HepG2 (cell line): Measurements from ENCODE around the gene C16orf54. TPM values are rescaled to one million over a fixed set of nuclear protein-coding genes. Genes with fewer than 3 reads are reported as not detected.
"Not testable (repeated sequence)": the region's sequence is repeated elsewhere in the genome, so short reads cannot be mapped to it uniquely, and the experiment has no call there.

Experiments used
- ATAC-seq: fragments of 200-7000 bp; cut with Tn5 transposase; 3 replicates; pipeline ENCODE4 v1.9.1; 2020; ENCODE audit warnings: mild to moderate bottlenecking, moderate library complexity
- BruUV-seq: library from RNA; stranded (reverse); fragments of 400-500 nt; replicated peaks from 2 replicates; lab custom pipeline; 2021; lab: Mats Ljungman, UMichigan
- CTCF ChIA-PET: fragments of 300-600 bp; formaldehyde crosslinking; extraction: SDS; loops from one replicate; lab custom pipeline; 2021; ENCODE audit warnings: low total read pairs, inconsistent platforms, low intra/inter-chr PET ratio; lab: Yijun Ruan, JAX
- POLR2A ChIA-PET: fragments of 350-600 bp; sonication (Branson Sonifier 250); formaldehyde crosslinking; loops from one replicate; lab custom pipeline; 2020; ENCODE audit warnings: antibody characterized with exemption, inconsistent platforms; lab: Yijun Ruan, JAX
- DNase-seq: peaks from one replicate; pipeline ENCODE4 v3.0.0-alpha.2; 2015; ENCODE audit warnings: low spot score
- FAIRE-seq: peaks from 3 replicates; lab custom pipeline; 2011; peaks lifted over from hg19 to GRCh38; lab: Jason Lieb, UNC
- H2AFZ ChIP-seq: one replicate; pipeline ENCODE4 v1.6.1; 2011; ENCODE audit warnings: low read length, inconsistent platforms
- H3K27ac ChIP-seq: fragments of 300-600 bp; 3 replicates; pipeline ENCODE4 v1.8.0; 2011; ENCODE audit warnings: mixed run types, mild to moderate bottlenecking, mixed read lengths, low read length, inconsistent platforms; ENCODE audit not compliant: insufficient read depth; ENCODE audit errors: extremely low read length
- H3K27me3 ChIP-seq, 2 experiments: fragments of 200-600 bp in 1 of 2; 2 replicates in 1 of 2; 3 replicates in 1 of 2; pipeline versions ENCODE4 v1.6.0 to v1.8.0; 2011; ENCODE audit warnings: low read length in 2 of 2, mild to moderate bottlenecking in 2 of 2, moderate library complexity in 2 of 2, inconsistent platforms in 1 of 2; ENCODE audit not compliant: insufficient read depth in 2 of 2, control insufficient read depth in 1 of 2
- H3K36me3 ChIP-seq, 2 experiments: fragments of 200-600 bp in 1 of 2; replicated peaks in 1 of 2; 2 replicates in 1 of 2; 3 replicates in 1 of 2; pipeline versions ENCODE4 v1.5.1 to v1.8.0; 2011; ENCODE audit warnings: low read length in 2 of 2, inconsistent platforms in 1 of 2; ENCODE audit not compliant: insufficient read depth in 2 of 2, control insufficient read depth in 1 of 2
- H3K4me1 ChIP-seq: 2 replicates; pipeline ENCODE4 v1.5.1; 2012; ENCODE audit warnings: low read length, inconsistent platforms; ENCODE audit not compliant: insufficient read depth
- H3K4me2 ChIP-seq: 2 replicates; pipeline ENCODE4 v1.6.0; 2011; ENCODE audit warnings: low read depth, low read length, inconsistent platforms
- H3K4me3 ChIP-seq, 3 experiments: fragments of 200-600 bp in 1 of 3; sonication (generic), shearing (Covaris generic) in 1 of 3; replicated peaks in 1 of 3; 2 replicates each; pipeline ENCODE4 v1.5.1; 2011 to 2016; ENCODE audit warnings: low read length in 3 of 3, inconsistent platforms in 2 of 3, low read depth in 2 of 3, mild to moderate bottlenecking in 2 of 3, control low read depth in 1 of 3, mixed read lengths in 1 of 3; ENCODE audit not compliant: insufficient read depth in 1 of 3
- H3K79me2 ChIP-seq: one replicate; pipeline ENCODE4 v1.6.1; 2011; ENCODE audit warnings: low read length, inconsistent platforms; ENCODE audit not compliant: insufficient read depth
- H3K9ac ChIP-seq: 2 replicates; pipeline ENCODE4 v1.6.0; 2011; ENCODE audit warnings: mild to moderate bottlenecking, low read depth, low read length, inconsistent platforms; ENCODE audit not compliant: insufficient read depth
- H3K9me3 ChIP-seq: 2 replicates; pipeline ENCODE4 v1.5.1; 2012; ENCODE audit warnings: mild to moderate bottlenecking, low read length
- H4K20me1 ChIP-seq: 2 replicates; pipeline ENCODE4 v1.6.0; 2011; ENCODE audit warnings: inconsistent platforms, mild to moderate bottlenecking, low read length, moderate library complexity; ENCODE audit not compliant: insufficient read depth
- FOXA1 ChIP-seq, 2 experiments: fragments of 450-650 bp in 1 of 2; sonication (generic) in 1 of 2; formaldehyde crosslinking in 1 of 2; IDR thresholded peaks; 2 replicates each; pipeline versions ENCODE4 v1.4.0 to v1.6.1; 2016 to 2020; ENCODE audit warnings: missing genetic modification reagents in 1 of 2
- FOXA3 ChIP-seq: IDR thresholded peaks from 2 replicates; pipeline ENCODE4 v1.6.1; 2016; ENCODE audit warnings: missing genetic modification reagents, missing compliant biosample characterization
- PHF21A ChIP-seq: sonication (generic); formaldehyde crosslinking; IDR thresholded peaks from 2 replicates; pipeline ENCODE4 v1.5.0; 2020; ENCODE audit warnings: mild to moderate bottlenecking, missing genetic modification reagents
- PITX1 ChIP-seq: sonication (generic); formaldehyde crosslinking; IDR thresholded peaks from 2 replicates; pipeline ENCODE4 v1.5.1; 2020; ENCODE audit warnings: mild to moderate bottlenecking, missing genetic modification reagents
- TIGD3 ChIP-seq: sonication (generic); formaldehyde crosslinking; IDR thresholded peaks from 2 replicates; pipeline ENCODE4 v1.5.1; 2020; ENCODE audit warnings: mild to moderate bottlenecking, missing genetic modification reagents, borderline replicate concordance
- ZBTB20 ChIP-seq: sonication (generic); formaldehyde crosslinking; IDR thresholded peaks from 2 replicates; pipeline ENCODE4 v1.8.1; 2023; ENCODE audit warnings: missing genetic modification reagents, low read depth, mild to moderate bottlenecking, borderline replicate concordance
- ZNF292 ChIP-seq: sonication (generic); formaldehyde crosslinking; IDR thresholded peaks from 2 replicates; pipeline ENCODE4 v1.8.1; 2022; ENCODE audit warnings: mild to moderate bottlenecking, low read depth, missing genetic modification reagents, borderline replicate concordance
- WGBS: methylation state at CpG from one replicate; pipeline ENCODE4 v1.1.6; 2017; ENCODE audit warnings: low lambda C conversion rate; 5-methylcytosine and 5-hydroxymethylcytosine counted together
- in situ Hi-C: cut with HindIII; loops from 2 replicates; pipeline ENCODE4 v1.10.0; 2017; ENCODE audit warnings: low pct_unique_long_range_greater_than_20kb; ENCODE audit not compliant: extremely low pct_ligation_motif_present
- intact Hi-C: fragments of 100-400 bp; cut with micrococcal nuclease; formaldehyde crosslinking; loops from one replicate; pipeline ENCODE4 v1.10.0; 2022; ENCODE audit not compliant: unreplicated experiment
- polyA plus RNA-seq, 8 experiments: library from polyadenylated mRNA; depleted of rRNA in 3 of 8; stranded (reverse) in 7 of 8; unstranded in 1 of 8; fragments of >200 nt; fragmentation: Illumina TruSeq in 4 of 8; extraction: Trizol in 4 of 8; gene quantifications; 2 replicates each; pipeline versions ENCODE4 v1.2.1 to v1.2.3, GENCODE V29; 2011 to 2016; ENCODE audit warnings: low read depth in 4 of 8, missing spikeins in 1 of 8, mixed read lengths in 1 of 8; ENCODE audit not compliant: insufficient read depth in 1 of 8
- total RNA-seq, 5 experiments: library from RNA; depleted of rRNA; stranded (reverse); fragments of >200 nt; fragmentation: Illumina TruSeq; extraction: Trizol; gene quantifications; 2 replicates each; pipeline ENCODE4 v1.2.3, GENCODE V29; 2016; ENCODE audit warnings: low read depth in 1 of 5

The C16orf54 gene
- total and polyA plus RNA-seq, 2 of the 13 experiments (the other 11 are each of a cell fraction or from before 2014, with no cell fraction given), result not detected

GRCh38 chr16:29739927-29740629 lies 5.7 kb downstream of the C16orf54 start:
- H3K27me3 ChIP-seq; in situ Hi-C loops; H3K27ac ChIP-seq; H3K9me3 ChIP-seq; H3K79me2 ChIP-seq; TF ChIP-seq FOXA1 (IDR thresholded peaks at IDR 0.05): not testable (repeated sequence)
- intact Hi-C loops, result loop anchor here (5.0 kb wide), 1 partner anchor 52 kb away; the partner anchor contains the start of gene KIF22
- peak overlapping the region in 1 of 3 experiments; percentile 17; a peak in 2 of 6 replicates for H3K4me3 ChIP-seq
- peak; percentile 14; the same call in 1 of the 2 replicates for TF ChIP-seq ZNF292 (CRISPR knock-in tag)
- peak; percentile 96 for TF ChIP-seq PITX1 (CRISPR knock-in tag)
- TF ChIP-seq FOXA3 (CRISPR knock-in tag), result 0 out of 2 replicates have a peak, but pooled peaks have one; percentile 14
- TF ChIP-seq PHF21A (CRISPR knock-in tag), result peak; percentile 28; the same call in 1 of the 2 replicates
- 0 out of 2 replicates have a peak, but pooled peaks have one; percentile 16 for TF ChIP-seq TIGD3 (CRISPR knock-in tag)
- TF ChIP-seq FOXA1 (CRISPR knock-in tag; IDR thresholded peaks at IDR 0.05), result 0 out of 2 replicates have a peak, but pooled peaks have one; percentile 21
- TF ChIP-seq ZBTB20 (CRISPR knock-in tag), result 0 out of 2 replicates have a peak, but pooled peaks have one; percentile 17
- TF ChIP-seq, all 625 proteins: peak for 7; not testable (repeated sequence) for 618
- CTCF ChIA-PET, DNase-seq, H2AFZ ChIP-seq, H3K9ac ChIP-seq, H3K36me3 ChIP-seq, ATAC-seq, H4K20me1 ChIP-seq, BruUV-seq: not testable (repeated sequence)
- H3K4me2 ChIP-seq, result peak overlapping the region; percentile 66
- peaks cover 68% of the 10 kb centered on the region for H3K4me1 ChIP-seq
- 36% methylated on average over 6 of the region's 6 CpGs for WGBS
- POLR2A ChIA-PET, result interaction anchor here (1.2 kb wide), 1 partner anchor 50 kb away, joined by 4 read pairs; the partner anchor contains the start of gene KIF22
- FAIRE-seq, result peak; percentile 21
